Stomach (tissue), 4 donors: ENCODE results near the gene DPYSL5.

ENCODE experiments used
- EP300 ChIP-seq: sonication (generic); formaldehyde crosslinking; IDR thresholded peaks from one replicate; pipeline ENCODE4 v1.6.1; 2017; ENCODE audit warnings: antibody characterized with exemption
- POLR2A ChIP-seq, 4 donors: fragments of 450-650 bp; IDR thresholded peaks; one replicate each; pipeline ENCODE4 v1.6.1; 2016; ENCODE audit warnings: antibody characterized with exemption in 4 of 4, control low read depth in 2 of 4, mild to moderate bottlenecking in 1 of 4, moderate library complexity in 1 of 4
- TF ChIP-seq, protein P1 (sequence below), 7 experiments: fragments of 450-650 bp in 4 of 7; fragments of 200-600 bp in 3 of 7; sonication (generic) in 3 of 7; IDR thresholded peaks; one replicate each; pipeline ENCODE4 v1.5.1; 2016 to 2019; ENCODE audit warnings: antibody characterized with exemption in 7 of 7, control low read depth in 2 of 7, mild to moderate bottlenecking in 1 of 7

DNA sequence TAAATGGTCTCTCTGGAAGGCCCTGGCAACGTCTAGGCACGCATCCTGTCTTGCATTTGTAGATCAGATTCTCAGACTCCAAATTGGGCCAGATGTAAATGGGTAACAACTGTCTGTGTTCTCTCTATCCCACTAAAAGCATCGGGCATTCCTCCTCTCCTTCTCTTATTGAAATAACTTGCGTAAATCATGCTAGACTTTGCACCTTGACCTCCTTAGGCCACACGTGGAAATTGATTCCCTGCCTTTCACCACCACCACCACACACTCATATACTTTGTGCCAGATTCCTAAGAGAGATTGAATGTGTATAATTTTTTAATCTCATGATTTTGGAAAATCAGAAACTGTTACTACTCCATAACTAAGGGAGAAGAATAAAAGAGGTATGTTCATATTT lies 143.8 kb downstream of the DPYSL5 start:
- TF ChIP-seq, protein P1, sequence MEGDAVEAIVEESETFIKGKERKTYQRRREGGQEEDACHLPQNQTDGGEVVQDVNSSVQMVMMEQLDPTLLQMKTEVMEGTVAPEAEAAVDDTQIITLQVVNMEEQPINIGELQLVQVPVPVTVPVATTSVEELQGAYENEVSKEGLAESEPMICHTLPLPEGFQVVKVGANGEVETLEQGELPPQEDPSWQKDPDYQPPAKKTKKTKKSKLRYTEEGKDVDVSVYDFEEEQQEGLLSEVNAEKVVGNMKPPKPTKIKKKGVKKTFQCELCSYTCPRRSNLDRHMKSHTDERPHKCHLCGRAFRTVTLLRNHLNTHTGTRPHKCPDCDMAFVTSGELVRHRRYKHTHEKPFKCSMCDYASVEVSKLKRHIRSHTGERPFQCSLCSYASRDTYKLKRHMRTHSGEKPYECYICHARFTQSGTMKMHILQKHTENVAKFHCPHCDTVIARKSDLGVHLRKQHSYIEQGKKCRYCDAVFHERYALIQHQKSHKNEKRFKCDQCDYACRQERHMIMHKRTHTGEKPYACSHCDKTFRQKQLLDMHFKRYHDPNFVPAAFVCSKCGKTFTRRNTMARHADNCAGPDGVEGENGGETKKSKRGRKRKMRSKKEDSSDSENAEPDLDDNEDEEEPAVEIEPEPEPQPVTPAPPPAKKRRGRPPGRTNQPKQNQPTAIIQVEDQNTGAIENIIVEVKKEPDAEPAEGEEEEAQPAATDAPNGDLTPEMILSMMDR (IDR thresholded peaks at IDR 0.05), result no peak
- TF ChIP-seq EP300, result no peak
- no peak for TF ChIP-seq POLR2A (IDR thresholded peaks at IDR 0.05)
